Adipose tissue (tissue), 3 donors: Measurements from ENCODE around the gene EXOSC1. TPM values are rescaled to one million over a fixed set of nuclear protein-coding genes. Genes with fewer than 3 reads are reported as not detected.
"Not testable (repeated sequence)": the region's sequence is repeated elsewhere in the genome, so short reads cannot be mapped to it uniquely, and the experiment has no call there.

Experiments used
- H3K27ac ChIP-seq: one replicate; pipeline ENCODE4 v1.5.1; 2013; ENCODE audit warnings: low read depth, low read length
- WGBS, 3 donors: extraction: QIAGEN DNeasy Blood & Tissue Kit; methylation state at CpG; one replicate each; pipeline ENCODE4 v1.1.7; 2013; 5-methylcytosine and 5-hydroxymethylcytosine counted together
- polyA plus RNA-seq, 3 donors: library from polyadenylated mRNA; stranded (reverse); fragments of 200-250 nt; gene quantifications; one replicate each; pipeline ENCODE4 v1.2.3, GENCODE V29; 2013
- donor health status: healthy with polysubstance abuse.
- donor health status: Bipolar disorder and iron deficiency.
- donor health status: healthy.

Gene EXOSC1
- polyA plus RNA-seq, 3 donors: 25.5 to 30.5 (median 26.0) TPM

- peak overlapping the region; percentile 42 for H3K27ac ChIP-seq
- WGBS, 3 donors: 13 to 21% (median 14%) methylated on average over 32 to 34 of the region's 34 CpGs
Measured at GRCh38 chr10:97426776-97427570, 18.8 kb downstream of the EXOSC1 start.

- H3K27ac ChIP-seq: peak within 1 kb of the TSS; percentile 42
- WGBS, 3 donors: 0 to 1% (median 1%) methylated on average over 64 to 86 of the region's 90 CpGs
Measured at GRCh38 chr10:97425964-97426775, 19.6 kb downstream of the EXOSC1 start, which contains the start of gene PGAM1. Gene PGAM1, plus strand, starts transcription at chr10:97426191. Its CDS starts 117 bp downstream, at chr10:97426308.

- 46 to 86% (median 66%) methylated on average over 8 of the region's 8 CpGs for WGBS, 3 donors
Measured at GRCh38 chr10:97423757-97424098, 22.1 kb downstream of the EXOSC1 start.

GRCh38 chr10:97416565-97416964 is 29.2 kb downstream of the EXOSC1 start:
- H3K27ac ChIP-seq: no peak overlapping the region
- 52 to 69% (median 62%) methylated on average over 6 of the region's 6 CpGs for WGBS, 3 donors

More at GRCh38 chr10:97423757-97424098, 22.1 kb downstream of the EXOSC1 start:
- not testable (repeated sequence) for H3K27ac ChIP-seq

GRCh38 chr10:97412891-97413304 is 32.9 kb downstream of the EXOSC1 start:
- WGBS, 3 donors: 80 to 91% (median 82%) methylated on average over 10 of the region's 10 CpGs
- H3K27ac ChIP-seq: no peak overlapping the region

- no peak overlapping the region for H3K27ac ChIP-seq
- 47 to 67% (median 61%) methylated on average over 4 of the region's 4 CpGs for WGBS, 3 donors
Measured at GRCh38 chr10:97411406-97411805, 34.4 kb downstream of the EXOSC1 start.

GRCh38 chr10:97408496-97408992 is 37.3 kb downstream of the EXOSC1 start:
- peak overlapping the region; percentile 26 for H3K27ac ChIP-seq
- WGBS, 3 donors: 57 to 64% (median 64%) methylated on average over 10 of the region's 10 CpGs

GRCh38 chr10:97407952-97408248 is 37.9 kb downstream of the EXOSC1 start:
- 74 to 89% (median 77%) methylated on average over 2 of the region's 2 CpGs for WGBS, 3 donors
- H3K27ac ChIP-seq: no peak overlapping the region

- WGBS, 3 donors: 2 to 3% (median 3%) methylated on average over 10 of the region's 10 CpGs
- H3K27ac ChIP-seq: no peak overlapping the region
Measured at GRCh38 chr10:97407211-97407951, 38.4 kb downstream of the EXOSC1 start.

- WGBS, 3 donors: 68 to 92% (median 74%) methylated on average over 7 of the region's 7 CpGs
- H3K27ac ChIP-seq: not testable (repeated sequence)
Measured at GRCh38 chr10:97406483-97406882, 39.3 kb downstream of the EXOSC1 start.

GRCh38 chr10:97406064-97406463 is 39.7 kb downstream of the EXOSC1 start:
- 50 to 71% (median 58%) methylated on average over 3 of the region's 3 CpGs for WGBS, 3 donors
- no peak overlapping the region for H3K27ac ChIP-seq

GRCh38 chr10:97404044-97404443 is 41.8 kb downstream of the EXOSC1 start:
- H3K27ac ChIP-seq: no peak overlapping the region

GRCh38 chr10:97401455-97401919 is 44.3 kb downstream of the EXOSC1 start:
- no peak overlapping the region for H3K27ac ChIP-seq

GRCh38 chr10:97400665-97401454 is 44.9 kb downstream of the EXOSC1 start, which contains the start of gene RRP12:
Gene RRP12, minus strand, starts transcription at chr10:97401340. Its CDS starts 109 bp downstream, at chr10:97401231.
- 0 to 1% (median 1%) methylated on average over 39 of the region's 39 CpGs for WGBS, 3 donors
- peak within 1 kb of the TSS; percentile 45 for H3K27ac ChIP-seq

More at GRCh38 chr10:97401455-97401919, 44.3 kb downstream of the EXOSC1 start:
- 62 to 68% (median 63%) methylated on average over 13 of the region's 13 CpGs for WGBS, 3 donors

GRCh38 chr10:97399843-97400545 is 45.8 kb downstream of the EXOSC1 start:
- 17 to 38% (median 36%) methylated on average over 21 of the region's 21 CpGs for WGBS, 3 donors
- peak overlapping the region; percentile 28 for H3K27ac ChIP-seq

- WGBS, 3 donors: 69 to 93% (median 71%) methylated on average over 4 of the region's 4 CpGs
- no peak overlapping the region for H3K27ac ChIP-seq
Measured at GRCh38 chr10:97396056-97396455, 49.8 kb downstream of the EXOSC1 start.

GRCh38 chr10:97393034-97393573 is 52.7 kb downstream of the EXOSC1 start:
- H3K27ac ChIP-seq: no peak overlapping the region
- 92 to 94% (median 93%) methylated on average over 8 of the region's 8 CpGs for WGBS, 3 donors
